Calu3 (cell line): ENCODE data around the gene CIB4. TPM values are rescaled to one million over a fixed set of nuclear protein-coding genes. Genes with fewer than 3 reads are reported as not detected.

Source experiments
- BruUV-seq: library from RNA; stranded (reverse); fragments of 400-500 nt; replicated peaks from 2 replicates; lab custom pipeline; 2021; lab: Mats Ljungman, UMichigan
- CTCF ChIA-PET: fragments of 300-600 bp; sonication (Branson Sonifier 250); formaldehyde crosslinking; loops from one replicate; lab custom pipeline; 2022; ENCODE audit warnings: antibody characterized with exemption; lab: Charles Lee
- DNase-seq: peaks from one replicate; pipeline ENCODE4 v3.0.0; 2022
- H3K27ac Mint-ChIP-seq: one replicate; pipeline ENCODE4 v1.8.0; 2022; ENCODE audit warnings: mixed read lengths; ENCODE audit not compliant: unreplicated experiment
- H3K27me3 Mint-ChIP-seq: one replicate; pipeline ENCODE4 v1.8.0; 2022; ENCODE audit warnings: mixed read lengths; ENCODE audit not compliant: unreplicated experiment
- H3K36me3 Mint-ChIP-seq: one replicate; pipeline ENCODE4 v1.8.0; 2022; ENCODE audit warnings: mild to moderate bottlenecking, moderate library complexity, mixed read lengths; ENCODE audit not compliant: insufficient read depth, unreplicated experiment
- H3K4me1 Mint-ChIP-seq: one replicate; pipeline ENCODE4 v1.8.0; 2022; ENCODE audit warnings: mild to moderate bottlenecking, low read depth, mixed read lengths; ENCODE audit not compliant: unreplicated experiment
- H3K4me3 Mint-ChIP-seq: one replicate; pipeline ENCODE4 v1.8.0; 2022; ENCODE audit warnings: mild to moderate bottlenecking, low read depth, moderate library complexity, mixed read lengths; ENCODE audit not compliant: unreplicated experiment
- H3K9me3 Mint-ChIP-seq: one replicate; pipeline ENCODE4 v1.8.0; 2022; ENCODE audit warnings: low read depth, mixed read lengths; ENCODE audit not compliant: unreplicated experiment
- intact Hi-C: fragments of 100-400 bp; cut with micrococcal nuclease; formaldehyde crosslinking; loops from one replicate; pipeline ENCODE4 v1.10.0; 2022; ENCODE audit not compliant: unreplicated experiment
- total RNA-seq: library from RNA; stranded (reverse); gene quantifications from 2 replicates; pipeline ENCODE4 v1.2.3, GENCODE V29; 2022
- TF ChIP-seq, protein P1 (sequence below): fragments of 200-600 bp; IDR thresholded peaks from one replicate; pipeline ENCODE4 v1.8.0; 2022; ENCODE audit warnings: antibody characterized with exemption; ENCODE audit not compliant: unreplicated experiment

The CIB4 gene
- total RNA-seq, 1 experiment from 2014 or later: not detected

DNA sequence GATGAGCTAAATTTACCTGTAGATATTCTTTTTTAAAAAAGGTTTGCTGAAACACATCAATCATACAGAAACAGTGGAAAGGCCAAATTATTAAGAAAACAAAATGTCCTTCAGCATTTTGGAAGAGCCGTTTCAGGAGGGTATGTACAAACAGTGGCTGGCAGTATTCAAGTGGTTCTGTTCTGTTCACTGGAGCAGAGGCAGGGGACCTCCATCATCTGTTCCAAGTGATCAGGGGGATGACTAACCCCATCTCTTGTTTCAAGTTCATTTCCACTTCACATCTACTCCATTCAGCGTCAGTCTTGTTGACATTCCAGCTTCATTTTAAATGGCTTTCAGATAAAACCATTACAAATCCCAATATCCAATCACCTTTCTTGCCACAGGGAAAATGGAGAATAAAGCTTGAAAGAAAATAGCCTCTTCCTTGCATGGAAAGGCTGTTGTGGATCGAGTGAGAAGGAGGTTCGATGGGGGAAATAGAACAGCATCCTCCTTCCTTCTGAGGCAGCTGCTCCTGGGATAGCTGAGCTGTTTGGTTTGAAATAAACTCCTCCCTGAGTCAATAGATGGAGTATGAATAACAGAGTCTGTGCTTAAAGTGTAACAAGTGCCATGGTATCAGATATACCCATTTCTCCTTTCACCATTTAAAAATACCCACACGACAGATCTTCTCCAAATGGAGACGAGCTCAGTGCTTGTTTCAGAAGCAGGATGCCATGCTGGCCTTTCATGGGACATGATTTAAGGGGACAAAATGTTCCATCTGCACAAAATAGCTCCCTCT lies 99.6 kb downstream of the CIB4 start:
- BruUV-seq: no TSS peak
- TF ChIP-seq, protein P1, sequence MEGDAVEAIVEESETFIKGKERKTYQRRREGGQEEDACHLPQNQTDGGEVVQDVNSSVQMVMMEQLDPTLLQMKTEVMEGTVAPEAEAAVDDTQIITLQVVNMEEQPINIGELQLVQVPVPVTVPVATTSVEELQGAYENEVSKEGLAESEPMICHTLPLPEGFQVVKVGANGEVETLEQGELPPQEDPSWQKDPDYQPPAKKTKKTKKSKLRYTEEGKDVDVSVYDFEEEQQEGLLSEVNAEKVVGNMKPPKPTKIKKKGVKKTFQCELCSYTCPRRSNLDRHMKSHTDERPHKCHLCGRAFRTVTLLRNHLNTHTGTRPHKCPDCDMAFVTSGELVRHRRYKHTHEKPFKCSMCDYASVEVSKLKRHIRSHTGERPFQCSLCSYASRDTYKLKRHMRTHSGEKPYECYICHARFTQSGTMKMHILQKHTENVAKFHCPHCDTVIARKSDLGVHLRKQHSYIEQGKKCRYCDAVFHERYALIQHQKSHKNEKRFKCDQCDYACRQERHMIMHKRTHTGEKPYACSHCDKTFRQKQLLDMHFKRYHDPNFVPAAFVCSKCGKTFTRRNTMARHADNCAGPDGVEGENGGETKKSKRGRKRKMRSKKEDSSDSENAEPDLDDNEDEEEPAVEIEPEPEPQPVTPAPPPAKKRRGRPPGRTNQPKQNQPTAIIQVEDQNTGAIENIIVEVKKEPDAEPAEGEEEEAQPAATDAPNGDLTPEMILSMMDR: no peak
- no peak for DNase-seq
- H3K27ac Mint-ChIP-seq: no peak overlapping the region
- intact Hi-C loops: no loop called here
- H3K4me1 Mint-ChIP-seq: peaks cover 17% of the 10 kb centered on the region
- CTCF ChIA-PET: interaction anchor here (0.6 to 0.8 kb wide), 2 partner anchors 138 to 749 kb away, joined by 3 to 4 read pairs; no protein-coding TSS in a partner anchor
- no peak overlapping the region for H3K4me3 Mint-ChIP-seq
- no peaks in the 10 kb centered on the region for H3K36me3 Mint-ChIP-seq
- H3K9me3 Mint-ChIP-seq: no peaks in the 10 kb centered on the region
- peaks cover 20% of the 10 kb centered on the region for H3K27me3 Mint-ChIP-seq

DNA sequence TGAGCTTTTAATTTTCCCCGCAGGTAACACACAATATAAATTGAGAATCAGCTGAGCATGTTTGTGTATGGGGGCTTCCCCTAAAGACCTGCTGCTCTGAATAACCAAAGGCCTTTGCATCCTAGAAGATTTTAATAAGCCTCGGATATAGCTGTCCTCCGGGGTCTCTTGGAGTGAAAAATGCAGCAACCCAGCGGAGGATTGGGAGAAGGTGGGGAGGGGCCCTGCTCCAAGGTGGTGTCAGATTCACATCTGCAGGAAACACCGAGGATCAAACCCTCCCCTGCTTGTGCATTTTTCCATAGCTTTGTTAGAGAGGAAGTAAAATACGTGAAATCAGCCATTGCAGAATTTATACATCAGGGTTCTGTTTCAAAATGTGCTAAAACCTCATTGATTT lies 100.2 kb downstream of the CIB4 start:
- DNase-seq: no peak
- no peak overlapping the region for H3K27ac Mint-ChIP-seq
- no peaks in the 10 kb centered on the region for H3K9me3 Mint-ChIP-seq
- peaks cover 27% of the 10 kb centered on the region for H3K27me3 Mint-ChIP-seq
- intact Hi-C loops: no loop called here
- H3K36me3 Mint-ChIP-seq: no peaks in the 10 kb centered on the region
- peaks cover 17% of the 10 kb centered on the region for H3K4me1 Mint-ChIP-seq
- no TSS peak for BruUV-seq
- H3K4me3 Mint-ChIP-seq: no peak overlapping the region
- CTCF ChIA-PET: interaction anchor here (0.8 kb wide), 1 partner anchor 748 kb away, joined by 4 read pairs; no protein-coding TSS in a partner anchor
- TF ChIP-seq, protein P1: no peak

DNA sequence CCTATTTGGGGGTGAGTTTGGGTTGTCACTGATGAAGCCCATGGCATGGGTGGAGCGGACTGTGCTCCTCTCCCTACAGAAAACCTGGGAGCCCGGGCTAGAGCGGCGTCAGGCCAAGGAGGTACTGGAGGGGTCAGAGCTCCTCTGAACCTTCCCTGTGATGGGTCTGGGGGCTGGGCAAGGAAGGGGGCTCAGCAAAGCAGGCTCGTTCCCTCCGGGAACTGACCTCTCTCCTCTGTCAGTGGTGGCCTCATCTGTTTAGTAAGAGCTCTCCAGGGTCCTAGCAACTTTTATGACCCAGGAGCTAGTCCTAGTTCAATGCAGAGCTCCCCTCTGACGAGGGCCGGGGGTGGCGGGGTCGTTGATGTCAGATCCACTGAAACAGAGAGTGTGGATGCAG lies 100.9 kb downstream of the CIB4 start:
- H3K36me3 Mint-ChIP-seq: no peaks in the 10 kb centered on the region
- H3K4me3 Mint-ChIP-seq: no peak overlapping the region
- H3K27ac Mint-ChIP-seq: no peak overlapping the region
- intact Hi-C loops: no loop called here
- TF ChIP-seq, protein P1: no peak
- BruUV-seq: no TSS peak
- H3K9me3 Mint-ChIP-seq: no peaks in the 10 kb centered on the region
- peaks cover 17% of the 10 kb centered on the region for H3K4me1 Mint-ChIP-seq
- no peak for DNase-seq
- H3K27me3 Mint-ChIP-seq: peaks cover 33% of the 10 kb centered on the region
- CTCF ChIA-PET: interaction anchor here (0.8 kb wide), 2 partner anchors 24 to 747 kb away, joined by 4 to 6 read pairs; no protein-coding TSS in a partner anchor

DNA sequence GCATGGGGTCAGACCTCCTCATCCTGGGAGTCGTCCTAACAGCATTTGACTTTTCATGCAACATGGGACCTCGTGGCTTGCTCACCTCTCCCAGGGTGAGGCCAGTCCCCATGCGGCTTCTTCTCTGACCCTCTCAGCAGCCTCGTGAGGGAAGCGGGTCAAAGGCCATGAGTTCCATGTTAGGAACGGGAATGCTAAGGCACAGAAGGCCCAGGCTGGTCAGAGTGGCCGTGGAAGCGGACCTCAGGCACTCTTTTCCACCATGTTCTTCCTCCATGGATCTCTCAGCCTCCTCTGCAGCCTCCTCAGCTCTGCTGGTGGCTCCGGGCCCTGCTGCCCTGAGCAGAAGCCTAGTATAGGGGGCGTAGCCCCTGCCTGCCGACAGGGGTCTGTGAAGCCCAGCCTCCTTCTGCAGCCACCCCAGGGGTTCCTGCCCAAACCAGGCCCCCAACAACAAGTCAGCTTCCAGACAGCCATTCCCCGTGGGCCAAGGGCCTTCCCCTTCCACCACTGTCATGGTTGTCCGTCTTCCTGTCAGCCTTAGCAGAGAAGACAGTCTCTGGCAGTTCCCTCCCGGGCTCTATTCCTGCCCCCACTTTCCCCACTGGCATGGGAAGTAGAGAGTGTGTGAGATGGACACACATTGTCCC lies 103.2 kb downstream of the CIB4 start:
- H3K9me3 Mint-ChIP-seq: no peaks in the 10 kb centered on the region
- H3K4me1 Mint-ChIP-seq: peaks cover 14% of the 10 kb centered on the region
- no TSS peak for BruUV-seq
- intact Hi-C loops: no loop called here
- no peak overlapping the region for H3K4me3 Mint-ChIP-seq
- no peak for DNase-seq
- CTCF ChIA-PET: interaction anchor here (1.1 kb wide), 1 partner anchor 39 kb away, joined by 3 read pairs; no protein-coding TSS in a partner anchor
- peaks cover 57% of the 10 kb centered on the region for H3K27me3 Mint-ChIP-seq
- H3K27ac Mint-ChIP-seq: no peak overlapping the region
- TF ChIP-seq, protein P1: no peak
- H3K36me3 Mint-ChIP-seq: no peaks in the 10 kb centered on the region
